Cardiac fibroblast (primary cell): ENCODE data around the gene HNRNPAB.
"Not testable (repeated sequence)": the region's sequence is repeated elsewhere in the genome, so short reads cannot be mapped to it uniquely, and the experiment has no call there.

ENCODE experiments used
- DNase-seq, 2 donors: peaks; one replicate each; pipeline versions ENCODE4 v3.0.0 to v3.0.0-alpha.2; 2010; ENCODE audit warnings: low read depth in 2 of 2
- H3K4me3 ChIP-seq, 2 donors: replicated peaks in 1 of 2; 1 replicate in 1 of 2; 2 replicates in 1 of 2; pipeline ENCODE4 v1.5.1; 2011; ENCODE audit warnings: low read depth in 2 of 2, low read length in 2 of 2, mild to moderate bottlenecking in 2 of 2, moderate library complexity in 1 of 2
- TF ChIP-seq, protein P1 (sequence below): IDR thresholded peaks from one replicate; pipeline ENCODE4 v1.5.1; 2011; ENCODE audit warnings: low read depth, mild to moderate bottlenecking, low read length, inconsistent platforms

The HNRNPAB gene

DNA sequence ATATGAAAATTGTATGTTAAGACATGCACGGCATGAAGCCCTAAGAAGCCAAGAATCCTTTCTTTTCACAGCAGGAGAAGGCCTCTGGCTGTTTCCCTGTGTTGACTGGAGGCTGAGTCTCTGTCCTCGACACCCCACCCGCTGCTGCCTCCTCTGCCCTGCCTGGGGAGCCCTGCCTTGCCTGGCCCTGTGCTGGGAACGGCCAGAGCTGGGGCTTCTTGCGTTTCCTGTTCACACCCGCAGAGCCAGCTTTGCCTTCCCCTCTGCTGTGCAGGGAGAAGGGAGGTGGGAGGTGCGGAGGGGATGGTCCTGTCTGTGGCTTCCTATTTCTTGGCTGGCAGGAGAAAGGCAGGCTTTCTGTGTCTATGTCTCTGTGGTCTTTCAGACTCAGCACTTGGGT, 10.3 kb upstream of the HNRNPAB start:
- no peak overlapping the region for H3K4me3 ChIP-seq
- TF ChIP-seq, protein P1, sequence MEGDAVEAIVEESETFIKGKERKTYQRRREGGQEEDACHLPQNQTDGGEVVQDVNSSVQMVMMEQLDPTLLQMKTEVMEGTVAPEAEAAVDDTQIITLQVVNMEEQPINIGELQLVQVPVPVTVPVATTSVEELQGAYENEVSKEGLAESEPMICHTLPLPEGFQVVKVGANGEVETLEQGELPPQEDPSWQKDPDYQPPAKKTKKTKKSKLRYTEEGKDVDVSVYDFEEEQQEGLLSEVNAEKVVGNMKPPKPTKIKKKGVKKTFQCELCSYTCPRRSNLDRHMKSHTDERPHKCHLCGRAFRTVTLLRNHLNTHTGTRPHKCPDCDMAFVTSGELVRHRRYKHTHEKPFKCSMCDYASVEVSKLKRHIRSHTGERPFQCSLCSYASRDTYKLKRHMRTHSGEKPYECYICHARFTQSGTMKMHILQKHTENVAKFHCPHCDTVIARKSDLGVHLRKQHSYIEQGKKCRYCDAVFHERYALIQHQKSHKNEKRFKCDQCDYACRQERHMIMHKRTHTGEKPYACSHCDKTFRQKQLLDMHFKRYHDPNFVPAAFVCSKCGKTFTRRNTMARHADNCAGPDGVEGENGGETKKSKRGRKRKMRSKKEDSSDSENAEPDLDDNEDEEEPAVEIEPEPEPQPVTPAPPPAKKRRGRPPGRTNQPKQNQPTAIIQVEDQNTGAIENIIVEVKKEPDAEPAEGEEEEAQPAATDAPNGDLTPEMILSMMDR, result no peak
- no peak for DNase-seq

DNA sequence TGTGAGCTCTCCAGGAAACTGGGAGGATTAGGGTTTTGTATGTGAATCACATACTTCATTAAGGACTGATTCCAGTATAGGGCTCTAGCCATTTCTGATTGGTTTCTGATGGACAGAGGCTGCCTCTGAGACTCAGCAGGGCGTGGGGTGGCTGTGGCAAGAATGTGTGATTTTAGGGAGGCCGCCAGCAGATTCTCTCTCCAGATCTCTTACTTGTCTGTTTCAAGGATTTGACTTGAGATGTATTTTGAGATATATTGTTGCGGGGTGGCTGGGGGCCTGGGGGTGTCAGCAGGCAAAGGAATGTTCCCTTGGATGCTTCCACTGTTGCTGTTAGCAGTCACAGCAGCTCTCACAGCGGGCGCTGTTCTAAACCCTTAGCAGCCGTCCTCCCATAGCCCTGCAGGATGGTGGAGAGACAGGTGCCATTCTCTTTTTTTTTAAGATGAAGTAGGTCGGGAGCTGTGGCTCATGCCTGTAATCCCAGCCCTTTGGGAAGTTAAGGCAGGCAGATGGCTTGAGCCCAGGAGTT, 8.0 kb upstream of the HNRNPAB start:
- DNase-seq, result no peak
- TF ChIP-seq, protein P1, result no peak
- no peak overlapping the region for H3K4me3 ChIP-seq

DNA sequence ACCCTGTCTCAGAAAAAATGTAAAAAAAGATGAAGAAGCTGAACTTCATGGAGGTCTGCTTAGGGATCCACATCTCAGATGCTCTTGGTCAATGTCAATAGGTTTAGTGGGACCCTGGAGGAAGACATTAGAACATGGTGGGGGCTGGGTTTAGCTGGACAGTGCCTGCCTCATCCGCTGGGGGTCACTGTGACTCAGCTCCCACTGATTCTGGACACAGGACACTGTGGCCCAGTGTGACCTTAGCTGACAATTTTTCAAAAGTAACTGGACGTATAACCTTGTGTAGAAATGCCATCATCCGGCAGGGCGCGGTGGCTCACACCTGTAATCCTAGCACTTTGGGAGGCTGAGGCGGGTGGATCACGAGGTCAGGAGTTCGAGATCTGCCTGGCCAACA, 7.3 kb upstream of the HNRNPAB start:
- no peak for DNase-seq
- TF ChIP-seq, protein P1, result peak; percentile 53
- H3K4me3 ChIP-seq, result no peak overlapping the region

DNA sequence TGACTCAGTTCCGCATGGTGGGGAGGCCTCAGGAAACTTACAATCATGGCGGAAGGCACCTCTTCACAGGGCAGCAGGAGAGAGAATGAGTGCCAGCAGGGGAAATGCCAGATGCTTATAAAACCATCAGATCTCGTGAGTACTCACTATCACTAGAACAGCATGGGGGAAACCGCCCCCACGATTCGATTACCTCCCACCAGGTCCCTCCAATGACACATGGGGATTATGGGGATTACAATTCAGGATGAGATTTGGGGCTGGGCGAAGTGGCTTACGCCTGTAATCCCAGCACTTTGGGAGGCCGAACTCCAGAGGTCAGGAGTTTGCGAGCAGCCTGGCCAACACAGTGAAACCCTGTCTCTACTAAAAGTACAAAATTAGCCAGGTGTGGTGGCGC, 6.2 kb upstream of the HNRNPAB start:
- not testable (repeated sequence) for DNase-seq, H3K4me3 ChIP-seq

DNA sequence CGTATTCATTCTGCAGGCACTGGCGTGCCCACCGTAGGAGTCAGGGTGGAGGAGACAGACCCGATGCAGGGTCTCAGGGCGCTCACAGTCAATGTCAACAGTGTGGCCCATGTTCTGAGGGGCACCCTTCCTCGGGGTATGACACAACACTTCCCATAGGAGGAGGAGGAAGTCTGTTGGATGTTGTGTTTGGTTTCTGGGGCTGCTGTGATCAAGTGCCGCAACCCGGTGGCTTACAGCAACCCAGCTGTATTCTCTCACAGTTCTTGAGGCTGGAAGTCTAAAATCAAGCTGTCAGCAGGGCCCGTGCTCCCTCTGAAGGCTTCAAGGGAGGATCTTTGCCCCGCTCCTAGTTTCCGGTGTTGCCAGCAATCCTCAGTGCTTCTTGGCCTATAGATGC, 5.6 kb upstream of the HNRNPAB start:
- H3K4me3 ChIP-seq, result no peak overlapping the region
- no peak for DNase-seq
- TF ChIP-seq, protein P1, result no peak

DNA sequence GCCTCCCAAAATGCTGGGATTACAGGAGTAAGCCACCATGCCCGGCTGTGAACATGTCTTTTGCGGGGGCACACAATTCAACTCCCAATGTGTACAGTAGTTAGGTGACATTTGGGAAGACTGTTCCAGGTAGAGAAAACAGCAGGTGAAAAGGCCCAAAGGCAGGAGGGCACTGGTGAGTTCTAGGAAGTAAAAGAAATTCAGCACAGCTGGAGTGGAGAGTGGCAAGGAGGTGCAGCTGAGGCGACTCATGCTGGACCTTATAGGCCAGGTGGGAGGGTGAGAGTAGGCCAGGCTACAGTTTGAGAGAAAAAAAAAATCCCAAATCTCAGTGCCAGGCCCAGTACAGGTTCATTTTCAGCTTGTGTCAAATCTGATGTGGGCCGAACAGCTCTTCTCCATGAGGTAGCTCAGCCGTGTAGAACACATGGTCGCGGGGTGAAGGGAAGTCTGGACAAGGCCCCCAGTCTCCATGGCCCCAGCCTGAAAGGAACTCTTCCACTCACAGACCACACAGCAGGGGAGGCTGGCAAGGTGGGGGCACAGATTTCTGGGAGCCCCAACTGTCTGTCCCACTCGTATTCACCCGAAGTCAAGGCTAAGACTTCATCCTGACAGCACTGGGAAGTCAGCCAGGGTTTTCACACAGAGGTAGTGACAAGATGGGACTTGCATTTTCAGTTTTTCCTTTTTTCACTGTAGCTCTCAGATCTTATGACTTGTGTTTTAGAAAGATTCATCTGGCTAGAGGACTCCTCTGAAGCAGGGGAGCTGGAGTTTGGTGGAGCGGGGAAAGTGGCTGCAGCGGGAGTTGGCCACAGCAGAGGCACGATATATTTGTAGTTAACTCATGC, 4.5 kb upstream of the HNRNPAB start:
- DNase-seq, result no peak
- TF ChIP-seq, protein P1, result no peak
- H3K4me3 ChIP-seq, result no peak overlapping the region

DNA sequence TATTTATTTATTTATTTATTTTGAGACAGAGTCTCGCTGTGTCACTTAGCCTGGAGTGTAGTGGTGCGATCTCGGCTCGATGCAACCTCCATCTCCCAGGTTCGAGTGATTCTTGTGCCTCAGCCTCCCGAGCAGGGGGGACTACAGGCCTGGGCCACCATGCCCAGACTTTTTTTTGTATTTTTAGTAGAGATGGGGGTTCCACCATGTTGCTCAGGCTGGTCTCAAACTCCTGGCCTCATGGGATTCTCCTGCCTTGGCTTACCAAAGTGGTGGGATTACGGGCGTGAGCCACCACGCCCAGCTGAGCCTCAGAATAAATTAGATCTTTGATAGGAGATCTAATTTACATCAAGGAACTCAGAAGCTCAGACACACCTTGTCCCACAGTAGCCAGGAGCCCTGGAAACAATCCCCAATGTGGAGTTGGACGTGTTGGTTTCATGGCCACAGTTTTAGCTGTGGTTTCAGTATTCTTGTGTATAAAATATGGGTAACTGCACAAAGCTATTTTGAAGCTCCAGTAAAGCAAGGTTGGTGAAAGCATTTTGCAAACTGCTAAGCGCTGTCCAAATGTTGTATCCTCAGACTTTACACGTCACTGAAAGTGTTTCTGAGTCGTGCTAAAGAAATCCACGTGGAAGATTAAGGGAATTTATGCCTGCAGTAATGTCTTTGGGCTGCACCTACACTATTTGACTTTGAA, 3.0 kb upstream of the HNRNPAB start:
- no peak overlapping the region for H3K4me3 ChIP-seq
- peak in 1 of 2 donors; percentile 43 for DNase-seq
- TF ChIP-seq, protein P1, result no peak
